ENCODE measurements around the gene RNF123.

GRCh38 chr3:49769286-49769915, 80.0 kb downstream of the RNF123 start:
- TF ChIP-seq, protein P1, sequence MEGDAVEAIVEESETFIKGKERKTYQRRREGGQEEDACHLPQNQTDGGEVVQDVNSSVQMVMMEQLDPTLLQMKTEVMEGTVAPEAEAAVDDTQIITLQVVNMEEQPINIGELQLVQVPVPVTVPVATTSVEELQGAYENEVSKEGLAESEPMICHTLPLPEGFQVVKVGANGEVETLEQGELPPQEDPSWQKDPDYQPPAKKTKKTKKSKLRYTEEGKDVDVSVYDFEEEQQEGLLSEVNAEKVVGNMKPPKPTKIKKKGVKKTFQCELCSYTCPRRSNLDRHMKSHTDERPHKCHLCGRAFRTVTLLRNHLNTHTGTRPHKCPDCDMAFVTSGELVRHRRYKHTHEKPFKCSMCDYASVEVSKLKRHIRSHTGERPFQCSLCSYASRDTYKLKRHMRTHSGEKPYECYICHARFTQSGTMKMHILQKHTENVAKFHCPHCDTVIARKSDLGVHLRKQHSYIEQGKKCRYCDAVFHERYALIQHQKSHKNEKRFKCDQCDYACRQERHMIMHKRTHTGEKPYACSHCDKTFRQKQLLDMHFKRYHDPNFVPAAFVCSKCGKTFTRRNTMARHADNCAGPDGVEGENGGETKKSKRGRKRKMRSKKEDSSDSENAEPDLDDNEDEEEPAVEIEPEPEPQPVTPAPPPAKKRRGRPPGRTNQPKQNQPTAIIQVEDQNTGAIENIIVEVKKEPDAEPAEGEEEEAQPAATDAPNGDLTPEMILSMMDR (IDR thresholded peaks at IDR 0.05; ENCODE audit: low read length): no peak
- no peak for TF ChIP-seq EZH2 (IDR thresholded peaks at IDR 0.05; ENCODE audit: borderline replicate concordance, low read length)

All from OCI-LY1 (cell line).